NK-92 treated with Interleukin-12 subunit alpha and Interleukin-12 subunit beta, amount 100 ng/mL, for 24 hours (cell line): ENCODE measurements around the gene PTPRB.

Experiments
- DNase-seq: peaks from one replicate; lab custom pipeline; 2025; lab: John Stamatoyannopoulos, UW

PTPRB gene

GRCh38 chr12:70637303-70638085 is at the start of gene PTPRB:
Gene PTPRB (minus strand): TSS chr12:70637429. CDS start chr12:70637395, 34 bp downstream.
- no peak for DNase-seq

GRCh38 chr12:70686907-70687306 is 49.7 kb upstream of the PTPRB start:
- no peak for DNase-seq

GRCh38 chr12:70686299-70686698 is 49.1 kb upstream of the PTPRB start:
- no peak for DNase-seq

- DNase-seq: no peak
Measured at GRCh38 chr12:70683976-70684375, 46.7 kb upstream of the PTPRB start.

GRCh38 chr12:70671698-70672097 is 34.5 kb upstream of the PTPRB start:
- no peak for DNase-seq

GRCh38 chr12:70670948-70671347 is 33.7 kb upstream of the PTPRB start:
- DNase-seq: no peak

- DNase-seq: no peak
Measured at GRCh38 chr12:70667253-70667652, 30.0 kb upstream of the PTPRB start.

- DNase-seq: no peak
Measured at GRCh38 chr12:70666364-70666763, 29.1 kb upstream of the PTPRB start.

GRCh38 chr12:70664465-70664881 is 27.2 kb upstream of the PTPRB start:
- no peak for DNase-seq

GRCh38 chr12:70663838-70664237 is 26.6 kb upstream of the PTPRB start:
- no peak for DNase-seq

GRCh38 chr12:70661466-70662161 is 24.4 kb upstream of the PTPRB start:
- no peak for DNase-seq

GRCh38 chr12:70660620-70661219 is 23.5 kb upstream of the PTPRB start:
- DNase-seq: no peak

GRCh38 chr12:70660002-70660604 is 22.9 kb upstream of the PTPRB start:
- DNase-seq: no peak

GRCh38 chr12:70659077-70659606 is 21.9 kb upstream of the PTPRB start:
- DNase-seq: no peak

- no peak for DNase-seq
Measured at GRCh38 chr12:70657616-70658286, 20.5 kb upstream of the PTPRB start.

GRCh38 chr12:70652451-70652850 is 15.2 kb upstream of the PTPRB start:
- no peak for DNase-seq

- no peak for DNase-seq
Measured at GRCh38 chr12:70648831-70649230, 11.6 kb upstream of the PTPRB start.

GRCh38 chr12:70648191-70648590 is 11.0 kb upstream of the PTPRB start:
- no peak for DNase-seq

GRCh38 chr12:70646850-70647249 is 9.6 kb upstream of the PTPRB start:
- no peak for DNase-seq

GRCh38 chr12:70645494-70646317 is 8.5 kb upstream of the PTPRB start:
- no peak for DNase-seq

GRCh38 chr12:70644861-70645260 is 7.6 kb upstream of the PTPRB start:
- no peak for DNase-seq
